GM23338 (cell line): ENCODE data around the gene ZNF674. TPM values are rescaled to one million over a fixed set of nuclear protein-coding genes. Genes with fewer than 3 reads are reported as not detected.

Experiments
- ATAC-seq: fragments of 200-7000 bp; cut with Tn5 transposase; 3 replicates; pipeline ENCODE4 v1.9.1; 2020
- DNase-seq: peaks from one replicate; pipeline ENCODE4 v3.0.0-alpha.2; 2015; ENCODE audit warnings: low spot score
- H2AFZ ChIP-seq: fragments of 200-600 bp; sonication (generic); 2 replicates; pipeline ENCODE4 v1.8.0; 2016; ENCODE audit warnings: antibody characterized with exemption, mild to moderate bottlenecking, moderate library complexity
- H3F3A ChIP-seq: fragments of 200-600 bp; sonication (generic); replicated peaks from 2 replicates; pipeline ENCODE4 v1.8.0; 2017; ENCODE audit warnings: antibody characterized with exemption, mixed run types, low read depth
- H3K27ac ChIP-seq: fragments of 200-600 bp; sonication (generic); 2 replicates; pipeline ENCODE4 v1.6.1; 2016; ENCODE audit warnings: low read depth
- H3K27me3 ChIP-seq: fragments of 200-600 bp; sonication (generic); 2 replicates; pipeline ENCODE4 v1.8.0; 2016; ENCODE audit warnings: mild to moderate bottlenecking, mixed run types, moderate library complexity; ENCODE audit not compliant: insufficient read depth
- H3K36me3 ChIP-seq: fragments of 200-600 bp; sonication (generic); 2 replicates; pipeline ENCODE4 v1.8.0; 2016; ENCODE audit warnings: mild to moderate bottlenecking; ENCODE audit not compliant: insufficient read depth
- H3K4me1 ChIP-seq: fragments of 200-600 bp; sonication (generic); 2 replicates; pipeline ENCODE4 v1.8.0; 2016; ENCODE audit warnings: mild to moderate bottlenecking, moderate library complexity; ENCODE audit not compliant: insufficient read depth
- H3K4me2 ChIP-seq: fragments of 200-600 bp; sonication (generic); 2 replicates; pipeline ENCODE4 v1.7.1; 2017; ENCODE audit warnings: mixed run types
- H3K4me3 ChIP-seq: fragments of 200-600 bp; sonication (generic); 2 replicates; pipeline ENCODE4 v1.6.1; 2016; ENCODE audit warnings: mixed run types
- H3K79me2 ChIP-seq: fragments of 200-600 bp; sonication (generic); replicated peaks from 2 replicates; pipeline ENCODE4 v1.8.0; 2017; ENCODE audit warnings: mild to moderate bottlenecking; ENCODE audit not compliant: insufficient read depth
- H3K9me2 ChIP-seq: fragments of 200-600 bp; sonication (generic); 2 replicates; pipeline ENCODE4 v1.8.0; 2017; ENCODE audit not compliant: insufficient read depth
- H4K20me1 ChIP-seq: fragments of 200-600 bp; sonication (generic); replicated peaks from 2 replicates; pipeline ENCODE4 v1.8.0; 2017; ENCODE audit warnings: mild to moderate bottlenecking; ENCODE audit not compliant: insufficient read depth
- H3K27ac Mint-ChIP-seq: 2 replicates; pipeline ENCODE4 v1.8.0; 2020; ENCODE audit warnings: inconsistent platforms, mild to moderate bottlenecking, moderate library complexity, mixed read lengths
- H3K27me3 Mint-ChIP-seq: 3 replicates; pipeline ENCODE4 v1.8.0; 2022; ENCODE audit warnings: low read depth, mild to moderate bottlenecking, moderate library complexity, mixed read lengths, inconsistent platforms; ENCODE audit not compliant: insufficient read depth, poor library complexity
- H3K36me3 Mint-ChIP-seq: 3 replicates; pipeline ENCODE4 v1.8.0; 2021; ENCODE audit warnings: low read depth, mild to moderate bottlenecking, inconsistent platforms, moderate library complexity, mixed read lengths
- H3K4me1 Mint-ChIP-seq: 3 replicates; pipeline ENCODE4 v1.8.0; 2020; ENCODE audit warnings: mild to moderate bottlenecking, inconsistent platforms, mixed read lengths
- H3K4me3 Mint-ChIP-seq: 3 replicates; pipeline ENCODE4 v1.8.0; 2021; ENCODE audit warnings: moderate library complexity, mild to moderate bottlenecking, inconsistent platforms, mixed read lengths
- H3K9me3 Mint-ChIP-seq: 3 replicates; pipeline ENCODE4 v1.8.0; 2020; ENCODE audit warnings: moderate library complexity, mild to moderate bottlenecking, inconsistent platforms, mixed read lengths
- CREB1 ChIP-seq: fragments of 250-450 bp; sonication (Bioruptor Pico); IDR thresholded peaks from 2 replicates; pipeline ENCODE4 v1.5.0; 2020; ENCODE audit warnings: low read depth, mild to moderate bottlenecking, moderate library complexity
- CTCF ChIP-seq, 2 experiments: fragments of 200-600 bp in 1 of 2; sonication (generic) in 1 of 2; conservative IDR thresholded peaks; 2 replicates each; pipeline versions ENCODE4 v1.5.1 to v1.6.1; 2016 to 2017; ENCODE audit warnings: antibody characterized with exemption in 2 of 2, low read depth in 2 of 2, mild to moderate bottlenecking in 2 of 2, moderate library complexity in 1 of 2
- ETS1 ChIP-seq: IDR thresholded peaks from 2 replicates; pipeline ENCODE4 v1.6.1; 2016; ENCODE audit warnings: antibody characterized with exemption
- EZH2 ChIP-seq: fragments of 200-600 bp; sonication (generic); IDR thresholded peaks from one replicate; pipeline ENCODE4 v1.8.0; 2017; ENCODE audit warnings: antibody characterized with exemption, mild to moderate bottlenecking, low read depth; ENCODE audit not compliant: unreplicated experiment
- EZH2phosphoT487 ChIP-seq: fragments of 200-600 bp; sonication (generic); IDR thresholded peaks from one replicate; pipeline ENCODE4 v1.8.1; 2018; ENCODE audit warnings: antibody characterized with exemption; ENCODE audit not compliant: unreplicated experiment
- JUNB ChIP-seq: IDR thresholded peaks from one replicate; pipeline ENCODE4 v1.6.1; 2016; ENCODE audit warnings: antibody characterized with exemption; ENCODE audit not compliant: unreplicated experiment
- NANOG ChIP-seq: IDR thresholded peaks from 2 replicates; pipeline ENCODE4 v1.6.1; 2016; ENCODE audit warnings: antibody characterized with exemption, borderline replicate concordance
- POLR2AphosphoS5 ChIP-seq: IDR thresholded peaks from 2 replicates; pipeline ENCODE4 v1.6.1; 2016; ENCODE audit warnings: antibody characterized with exemption, low read depth
- REST ChIP-seq: IDR thresholded peaks from one replicate; pipeline ENCODE4 v1.6.1; 2018; ENCODE audit warnings: antibody characterized with exemption; ENCODE audit not compliant: unreplicated experiment
- STAT1 ChIP-seq: IDR thresholded peaks from one replicate; pipeline ENCODE4 v1.6.1; 2016; ENCODE audit warnings: antibody characterized with exemption; ENCODE audit not compliant: unreplicated experiment
- ZNF114 ChIP-seq: fragments of 250-450 bp; sonication (Bioruptor Pico); IDR thresholded peaks from 2 replicates; pipeline ENCODE4 v1.5.0; 2020; ENCODE audit warnings: mild to moderate bottlenecking, moderate library complexity
- ZNF331 ChIP-seq: fragments of 250-450 bp; sonication (Bioruptor Pico); IDR thresholded peaks from 2 replicates; pipeline ENCODE4 v1.5.0; 2020; ENCODE audit warnings: low read depth, mild to moderate bottlenecking, moderate library complexity
- ZNF462 ChIP-seq: fragments of 250-450 bp; sonication (Bioruptor Pico); IDR thresholded peaks from 2 replicates; pipeline ENCODE4 v1.5.0; 2020; ENCODE audit warnings: mild to moderate bottlenecking, moderate library complexity
- polyA plus RNA-seq: library from polyadenylated mRNA; unstranded; fragments of >200 nt; fragmentation: Nextera tagmentation; extraction: Ambion mirVana; gene quantifications from 2 replicates; pipeline ENCODE4 v1.2.1, GENCODE V29; 2016
- total RNA-seq: library from RNA; depleted of rRNA; stranded (reverse); fragments of >200 nt; shearing (Covaris generic); gene quantifications from 2 replicates; pipeline ENCODE4 v1.2.3, GENCODE V29; 2014

Gene ZNF674
- total and polyA plus RNA-seq, 2 experiments from 2014 or later = 3.0 to 5.5 TPM

- peaks cover 63% of the 10 kb centered on the region for H3K9me3 Mint-ChIP-seq
- H2AFZ ChIP-seq = no peak overlapping the region
Measured at GRCh38 chrX:46500054-46500453, 45.2 kb downstream of the ZNF674 start.

More at GRCh38 chrX:46500054-46500453, 45.2 kb downstream of the ZNF674 start:
- Histone ChIP-seq H3K27ac (no peak overlapping the region), H3K9me2 (no peaks in the 10 kb centered on the region), H3K79me2 (no peaks in the 10 kb centered on the region), H3K4me1 (no peaks in the 10 kb centered on the region), H3K4me3 (no peak overlapping the region), H4K20me1 (no peaks in the 10 kb centered on the region), H3F3A (no peaks in the 10 kb centered on the region), H3K4me2 (no peak overlapping the region), H3K36me3 (peaks cover 10% of the 10 kb centered on the region), H3K27me3 (no peaks in the 10 kb centered on the region)
- DNase-seq (no peak), ATAC-seq (no peak)
- no peak overlapping the region for H3K27ac Mint-ChIP-seq
- H3K4me3 Mint-ChIP-seq = no peak overlapping the region
- TF ChIP-seq ETS1 = no peak
- no peak for TF ChIP-seq EZH2phosphoT487
- TF ChIP-seq NANOG = no peak
- TF ChIP-seq JUNB = no peak
- TF ChIP-seq REST = no peak
- TF ChIP-seq EZH2 = no peak
- no peak for TF ChIP-seq ZNF331 (CRISPR knock-in tag)
- no peak for TF ChIP-seq CTCF (conservative IDR thresholded peaks at IDR 0.05; ENCODE audit: low read depth in 2 of 2)
- TF ChIP-seq POLR2AphosphoS5 = no peak
- no peak for TF ChIP-seq ZNF114
- TF ChIP-seq ZNF462 (CRISPR knock-in tag) = no peak
- no peak for TF ChIP-seq STAT1
- TF ChIP-seq CREB1 (CRISPR knock-in tag) = no peak
- no peaks in the 10 kb centered on the region for H3K4me1 Mint-ChIP-seq
- H3K27me3 Mint-ChIP-seq = no peaks in the 10 kb centered on the region
- H3K36me3 Mint-ChIP-seq = peaks cover 73% of the 10 kb centered on the region
